ENCODE measurements around the gene DCST1. TPM values are rescaled to one million over a fixed set of nuclear protein-coding genes. Genes with fewer than 3 reads are reported as not detected.

DCST1 gene
- total RNA-seq, 1 donor from 2014 or later, result not detected

DNA sequence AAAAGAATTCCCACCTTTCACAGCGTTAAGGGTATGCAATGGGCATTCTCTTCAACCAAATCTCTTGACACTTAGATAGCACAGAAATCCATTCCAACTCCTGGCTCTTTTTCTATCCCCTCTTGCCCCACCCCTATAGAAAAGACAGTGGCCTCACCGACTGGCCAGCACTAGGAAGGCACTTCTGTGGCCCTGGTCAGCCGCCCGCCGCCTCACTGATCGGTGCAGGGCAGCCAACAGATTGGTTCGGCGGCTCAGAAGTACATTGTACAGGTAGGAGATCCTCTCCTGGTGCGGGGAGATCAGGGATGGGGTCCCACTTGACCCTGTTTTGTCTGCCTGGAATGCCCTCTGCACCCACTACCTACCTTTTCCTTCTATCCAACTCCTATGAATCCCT, 9.3 kb upstream of the DCST1 start:
- TF ChIP-seq, protein P1, sequence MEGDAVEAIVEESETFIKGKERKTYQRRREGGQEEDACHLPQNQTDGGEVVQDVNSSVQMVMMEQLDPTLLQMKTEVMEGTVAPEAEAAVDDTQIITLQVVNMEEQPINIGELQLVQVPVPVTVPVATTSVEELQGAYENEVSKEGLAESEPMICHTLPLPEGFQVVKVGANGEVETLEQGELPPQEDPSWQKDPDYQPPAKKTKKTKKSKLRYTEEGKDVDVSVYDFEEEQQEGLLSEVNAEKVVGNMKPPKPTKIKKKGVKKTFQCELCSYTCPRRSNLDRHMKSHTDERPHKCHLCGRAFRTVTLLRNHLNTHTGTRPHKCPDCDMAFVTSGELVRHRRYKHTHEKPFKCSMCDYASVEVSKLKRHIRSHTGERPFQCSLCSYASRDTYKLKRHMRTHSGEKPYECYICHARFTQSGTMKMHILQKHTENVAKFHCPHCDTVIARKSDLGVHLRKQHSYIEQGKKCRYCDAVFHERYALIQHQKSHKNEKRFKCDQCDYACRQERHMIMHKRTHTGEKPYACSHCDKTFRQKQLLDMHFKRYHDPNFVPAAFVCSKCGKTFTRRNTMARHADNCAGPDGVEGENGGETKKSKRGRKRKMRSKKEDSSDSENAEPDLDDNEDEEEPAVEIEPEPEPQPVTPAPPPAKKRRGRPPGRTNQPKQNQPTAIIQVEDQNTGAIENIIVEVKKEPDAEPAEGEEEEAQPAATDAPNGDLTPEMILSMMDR (conservative IDR thresholded peaks at IDR 0.05), result no peak
- H3K27me3 Mint-ChIP-seq, result peaks cover 4% of the 10 kb centered on the region
- DNase-seq (ENCODE audit: extremely low spot score, unreplicated experiment), result no peak

DNA sequence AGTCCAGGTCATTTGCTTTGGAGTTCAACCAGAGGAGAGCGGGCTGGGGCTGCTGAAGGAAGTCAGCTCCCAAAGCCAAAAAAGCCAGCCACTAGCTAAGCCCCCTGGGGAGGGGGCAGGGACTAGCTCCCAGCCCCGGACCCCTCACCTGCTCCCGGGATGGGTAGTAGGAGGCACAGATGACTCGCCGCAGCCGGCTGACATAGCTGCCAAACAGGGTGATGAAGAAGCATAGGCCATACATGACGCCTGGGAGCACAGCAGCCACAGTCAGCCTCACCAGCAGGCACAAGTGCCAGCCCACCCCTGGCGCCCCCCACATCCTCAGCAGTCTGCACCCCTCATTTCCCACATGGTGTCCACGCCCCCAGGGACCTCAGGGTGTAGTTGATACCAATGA, 7.5 kb upstream of the DCST1 start:
- DNase-seq (ENCODE audit: extremely low spot score, unreplicated experiment), result no peak
- H3K27me3 Mint-ChIP-seq, result peaks cover 4% of the 10 kb centered on the region
- H3K9me3 Mint-ChIP-seq, result no peaks in the 10 kb centered on the region
- H3K36me3 Mint-ChIP-seq, result no peaks in the 10 kb centered on the region
- no peak overlapping the region for H3K27ac Mint-ChIP-seq
- H3K4me3 Mint-ChIP-seq, result no peak overlapping the region
- TF ChIP-seq, protein P1 (conservative IDR thresholded peaks at IDR 0.05), result no peak
- peaks cover 10% of the 10 kb centered on the region for H3K4me1 Mint-ChIP-seq (ENCODE audit: unreplicated experiment)

More for the DNA sequence above, 9.3 kb upstream of the DCST1 start:
- H3K4me1 Mint-ChIP-seq (ENCODE audit: unreplicated experiment), result peaks cover 19% of the 10 kb centered on the region
- H3K9me3 Mint-ChIP-seq, result no peaks in the 10 kb centered on the region
- no peaks in the 10 kb centered on the region for H3K36me3 Mint-ChIP-seq
- H3K4me3 Mint-ChIP-seq, result no peak overlapping the region
- no peak overlapping the region for H3K27ac Mint-ChIP-seq

DNA sequence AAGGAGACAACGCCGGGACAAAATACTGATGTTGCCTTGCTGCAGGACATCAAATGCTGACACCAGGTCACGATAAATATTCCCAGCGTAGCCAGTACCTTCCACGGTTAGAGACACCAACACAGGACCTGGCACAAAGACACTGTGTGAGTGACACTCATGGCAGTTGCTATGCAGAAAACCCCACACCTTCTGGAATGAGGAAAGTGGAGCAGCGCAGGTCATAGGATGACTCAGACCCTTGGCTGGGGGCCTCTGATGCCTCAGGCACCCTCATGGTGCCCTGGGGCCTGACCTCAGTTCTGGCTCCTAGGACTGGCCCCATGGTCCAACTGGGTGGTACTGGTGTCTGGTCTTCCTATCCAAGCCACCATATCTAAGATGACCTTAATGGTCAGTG, 7.0 kb upstream of the DCST1 start:
- Mint-ChIP-seq H3K27ac (no peak overlapping the region), H3K36me3 (no peaks in the 10 kb centered on the region), H3K9me3 (no peaks in the 10 kb centered on the region), H3K4me1 (ENCODE audit: unreplicated experiment) (peaks cover 6% of the 10 kb centered on the region), H3K27me3 (peaks cover 4% of the 10 kb centered on the region), H3K4me3 (no peak overlapping the region)
- TF ChIP-seq, protein P1 (conservative IDR thresholded peaks at IDR 0.05), result no peak
- no peak for DNase-seq (ENCODE audit: extremely low spot score, unreplicated experiment)

DNA sequence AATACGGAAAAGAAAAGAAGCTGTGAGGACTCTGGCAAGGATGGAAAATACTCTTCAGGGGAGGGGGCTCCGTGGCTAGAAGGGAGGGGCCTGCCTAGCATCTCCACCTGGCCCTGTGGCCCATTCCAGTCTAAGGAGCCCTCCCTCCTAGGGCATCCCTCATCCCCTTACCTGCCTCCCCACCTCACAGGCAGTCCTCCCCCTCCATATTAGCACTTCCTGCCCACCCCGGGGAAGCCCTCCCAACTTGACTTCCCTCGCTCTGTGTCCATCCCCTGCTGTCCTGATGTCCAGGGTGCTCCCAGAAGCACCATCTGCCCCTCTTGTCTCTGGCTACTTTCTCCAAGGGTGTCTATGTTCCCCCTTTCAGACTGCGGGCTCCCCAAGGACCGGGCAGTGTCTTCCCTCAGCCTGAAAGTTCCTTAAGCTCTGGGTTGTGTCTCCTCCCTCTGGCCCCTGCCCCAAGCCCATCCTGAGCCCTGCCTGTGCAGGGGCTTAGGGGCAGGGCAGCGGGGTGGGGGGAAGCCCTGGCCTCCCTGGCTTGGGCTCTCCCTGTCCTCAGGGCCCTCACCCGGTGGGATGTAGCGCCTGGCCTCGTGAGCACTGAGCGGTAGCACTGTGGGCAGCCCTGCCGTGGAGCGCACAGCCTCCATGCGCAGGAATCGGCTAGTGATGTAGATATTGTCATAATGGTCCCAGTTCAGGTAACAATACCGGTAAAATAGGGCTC, 3.9 kb upstream of the DCST1 start:
- Mint-ChIP-seq H3K27me3 (peaks cover 4% of the 10 kb centered on the region), H3K4me1 (ENCODE audit: unreplicated experiment) (no peaks in the 10 kb centered on the region), H3K36me3 (no peaks in the 10 kb centered on the region), H3K9me3 (no peaks in the 10 kb centered on the region), H3K4me3 (no peak overlapping the region), H3K27ac (no peak overlapping the region)
- DNase-seq (ENCODE audit: extremely low spot score, unreplicated experiment), result no peak
- TF ChIP-seq, protein P1 (conservative IDR thresholded peaks at IDR 0.05), result no peak

DNA sequence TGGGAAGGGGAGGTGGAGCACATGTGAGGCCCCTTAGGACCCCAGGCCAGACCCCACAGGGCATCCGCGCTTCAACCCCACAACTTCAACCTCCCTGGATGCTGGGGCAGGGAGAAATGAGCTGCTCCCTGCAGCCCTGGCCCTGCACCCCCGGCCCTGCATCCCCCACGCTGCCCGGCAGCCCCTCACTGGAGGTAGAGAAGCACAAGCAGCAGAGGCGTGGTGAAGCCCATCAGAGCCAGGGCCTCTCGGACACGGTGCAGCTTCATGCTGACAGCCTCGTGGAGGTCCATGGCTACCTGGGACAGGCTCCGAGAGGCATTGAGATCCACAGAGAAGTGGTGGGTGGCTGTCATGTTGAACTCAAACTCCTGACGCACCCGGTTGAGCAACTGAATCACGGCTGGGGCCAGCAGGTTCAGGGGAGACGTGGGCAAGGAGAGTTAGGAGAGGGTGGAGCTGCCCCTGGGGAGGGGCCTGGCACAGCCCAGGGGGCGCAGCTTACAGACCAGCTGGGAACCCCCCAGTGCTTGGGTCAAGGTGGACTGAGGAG, 3.3 kb upstream of the DCST1 start:
- H3K4me1 Mint-ChIP-seq (ENCODE audit: unreplicated experiment), result no peaks in the 10 kb centered on the region
- no peak for DNase-seq (ENCODE audit: extremely low spot score, unreplicated experiment)
- peaks cover 4% of the 10 kb centered on the region for H3K27me3 Mint-ChIP-seq
- TF ChIP-seq, protein P1 (conservative IDR thresholded peaks at IDR 0.05), result no peak
- no peak overlapping the region for H3K27ac Mint-ChIP-seq
- H3K4me3 Mint-ChIP-seq, result no peak overlapping the region
- no peaks in the 10 kb centered on the region for H3K9me3 Mint-ChIP-seq
- no peaks in the 10 kb centered on the region for H3K36me3 Mint-ChIP-seq

Data from type B pancreatic cell (in vitro differentiated cells).